ENCODE results near the gene PRICKLE4.

DNA sequence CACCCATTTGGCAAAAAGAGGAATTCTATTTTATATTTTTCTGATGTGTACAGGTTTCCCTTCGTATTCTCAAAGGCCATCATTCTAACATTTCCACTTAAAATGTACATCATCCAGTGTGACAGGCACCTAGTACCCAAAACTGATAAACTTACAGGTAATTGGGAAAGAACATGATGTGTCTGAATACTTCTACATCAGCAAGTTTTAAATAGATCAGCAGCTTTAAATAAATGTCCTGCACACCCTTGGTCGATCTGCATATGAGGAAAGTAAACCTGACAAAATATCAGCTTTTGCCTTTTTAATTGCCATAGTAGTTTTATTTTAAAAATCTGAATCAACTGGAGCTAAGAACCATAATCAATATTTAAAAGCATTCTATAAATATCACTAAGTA, 33.4 kb downstream of the PRICKLE4 start:
- TF ChIP-seq, protein P1, sequence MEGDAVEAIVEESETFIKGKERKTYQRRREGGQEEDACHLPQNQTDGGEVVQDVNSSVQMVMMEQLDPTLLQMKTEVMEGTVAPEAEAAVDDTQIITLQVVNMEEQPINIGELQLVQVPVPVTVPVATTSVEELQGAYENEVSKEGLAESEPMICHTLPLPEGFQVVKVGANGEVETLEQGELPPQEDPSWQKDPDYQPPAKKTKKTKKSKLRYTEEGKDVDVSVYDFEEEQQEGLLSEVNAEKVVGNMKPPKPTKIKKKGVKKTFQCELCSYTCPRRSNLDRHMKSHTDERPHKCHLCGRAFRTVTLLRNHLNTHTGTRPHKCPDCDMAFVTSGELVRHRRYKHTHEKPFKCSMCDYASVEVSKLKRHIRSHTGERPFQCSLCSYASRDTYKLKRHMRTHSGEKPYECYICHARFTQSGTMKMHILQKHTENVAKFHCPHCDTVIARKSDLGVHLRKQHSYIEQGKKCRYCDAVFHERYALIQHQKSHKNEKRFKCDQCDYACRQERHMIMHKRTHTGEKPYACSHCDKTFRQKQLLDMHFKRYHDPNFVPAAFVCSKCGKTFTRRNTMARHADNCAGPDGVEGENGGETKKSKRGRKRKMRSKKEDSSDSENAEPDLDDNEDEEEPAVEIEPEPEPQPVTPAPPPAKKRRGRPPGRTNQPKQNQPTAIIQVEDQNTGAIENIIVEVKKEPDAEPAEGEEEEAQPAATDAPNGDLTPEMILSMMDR (conservative IDR thresholded peaks at IDR 0.05; ENCODE audit: low read length) = no peak
- TF ChIP-seq EZH2phosphoT487 (IDR thresholded peaks at IDR 0.05; ENCODE audit: borderline replicate concordance) = no peak
